Occipital lobe (tissue), 2 donors: ENCODE data around the gene P2RY2. TPM values are rescaled to one million over a fixed set of nuclear protein-coding genes. Genes with fewer than 3 reads are reported as not detected.

Source experiments
- DNase-seq: peaks from one replicate; lab custom pipeline; 2025; lab: John Stamatoyannopoulos, UW
- total RNA-seq: library from RNA; depleted of rRNA; stranded (reverse); fragments of >200 nt; gene quantifications from one replicate; pipeline ENCODE4 v1.2.3, GENCODE V29; 2014

Gene P2RY2
- total RNA-seq: not detected

- DNase-seq: no peak
Observed at GRCh38 chr11:73218106-73218829, at the start of gene P2RY2. Gene P2RY2, plus strand, starts transcription at chr11:73218281. Its CDS starts 15,879 bp downstream, at chr11:73234160.

DNA sequence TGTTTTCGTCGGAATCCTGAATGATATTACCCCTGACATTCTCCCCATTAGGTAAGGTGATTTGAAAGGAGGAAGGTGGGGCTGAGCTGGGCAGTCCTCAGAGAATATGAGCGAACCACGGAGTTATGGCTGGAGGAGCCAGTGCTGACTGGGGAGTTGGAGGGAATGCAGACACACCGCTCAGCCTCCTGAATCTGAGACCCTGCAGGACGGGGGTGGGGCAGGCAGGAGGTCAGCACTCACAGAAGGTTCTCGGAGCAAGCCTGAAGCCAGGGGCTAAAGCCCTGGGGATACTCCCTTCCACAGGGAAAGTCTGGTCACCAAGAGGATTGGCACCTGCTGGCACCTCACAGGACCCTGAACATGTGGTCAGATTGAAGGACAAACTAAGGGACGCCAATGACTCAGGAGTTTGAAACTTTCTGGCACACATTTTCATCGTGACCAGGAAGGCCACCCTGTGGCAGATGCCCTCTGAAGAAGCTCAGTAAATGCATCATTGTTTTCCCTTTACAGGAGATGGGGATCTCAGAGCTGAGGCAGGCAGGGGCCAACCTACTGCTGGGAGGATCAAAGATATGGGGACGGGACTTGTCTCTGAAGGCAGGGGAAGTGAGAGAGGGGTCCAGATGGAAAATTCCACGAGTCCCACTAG, 49.0 kb upstream of the P2RY2 start:
- no peak for DNase-seq

DNA sequence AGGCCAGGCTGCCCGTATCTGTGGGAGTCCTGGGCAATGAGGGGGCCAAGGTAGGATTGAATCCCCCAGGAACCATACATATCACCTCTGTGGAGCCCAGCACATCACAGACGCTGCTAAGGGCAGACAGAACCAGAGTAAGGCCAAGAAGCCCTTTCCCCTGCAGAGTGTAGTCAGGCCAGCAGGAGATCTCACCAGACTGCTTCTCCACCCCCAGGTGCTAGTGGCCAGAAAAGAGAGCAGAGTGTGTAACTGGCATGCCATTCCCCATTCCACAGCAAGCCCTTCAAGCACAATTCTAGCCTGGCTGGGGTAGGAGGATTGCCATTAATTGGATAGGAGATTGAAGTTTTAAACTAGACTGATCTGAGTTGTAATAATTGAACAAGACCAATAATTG, 47.9 kb upstream of the P2RY2 start:
- DNase-seq: no peak

DNA sequence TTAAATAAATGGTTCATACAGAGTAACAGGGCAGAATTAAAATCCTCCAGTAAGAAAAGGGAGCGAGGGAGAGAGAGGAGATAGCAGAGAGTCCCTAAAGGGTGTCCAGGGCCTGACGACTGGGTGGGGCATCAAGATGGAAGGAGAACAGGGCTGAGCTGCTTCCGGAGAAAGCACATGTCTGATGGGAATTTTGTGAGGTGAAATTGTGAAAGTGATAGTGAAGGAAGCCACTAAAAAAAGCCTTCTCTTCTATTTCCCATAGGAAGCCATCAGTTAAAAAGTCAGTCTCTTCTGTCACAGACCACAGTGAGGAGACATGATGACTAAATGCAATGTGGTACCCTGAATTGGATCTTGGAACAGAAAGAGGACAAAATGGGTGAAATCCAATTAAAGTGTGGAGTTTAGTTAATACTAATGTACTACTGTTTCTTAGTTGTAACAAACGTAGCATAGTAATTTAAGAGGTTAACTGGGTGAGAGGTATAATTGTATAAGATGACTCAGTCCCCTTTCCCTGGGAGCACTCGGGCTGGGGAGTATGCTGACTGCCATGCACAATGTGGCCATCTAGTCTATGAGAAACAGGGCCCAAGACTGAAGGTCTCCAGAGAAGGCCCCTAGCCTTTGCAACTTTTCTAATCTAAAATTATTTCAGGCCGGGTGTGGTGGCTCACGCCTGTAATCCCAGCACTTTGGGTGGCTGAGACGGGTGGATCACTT, 46.5 kb upstream of the P2RY2 start:
- no peak for DNase-seq

DNA sequence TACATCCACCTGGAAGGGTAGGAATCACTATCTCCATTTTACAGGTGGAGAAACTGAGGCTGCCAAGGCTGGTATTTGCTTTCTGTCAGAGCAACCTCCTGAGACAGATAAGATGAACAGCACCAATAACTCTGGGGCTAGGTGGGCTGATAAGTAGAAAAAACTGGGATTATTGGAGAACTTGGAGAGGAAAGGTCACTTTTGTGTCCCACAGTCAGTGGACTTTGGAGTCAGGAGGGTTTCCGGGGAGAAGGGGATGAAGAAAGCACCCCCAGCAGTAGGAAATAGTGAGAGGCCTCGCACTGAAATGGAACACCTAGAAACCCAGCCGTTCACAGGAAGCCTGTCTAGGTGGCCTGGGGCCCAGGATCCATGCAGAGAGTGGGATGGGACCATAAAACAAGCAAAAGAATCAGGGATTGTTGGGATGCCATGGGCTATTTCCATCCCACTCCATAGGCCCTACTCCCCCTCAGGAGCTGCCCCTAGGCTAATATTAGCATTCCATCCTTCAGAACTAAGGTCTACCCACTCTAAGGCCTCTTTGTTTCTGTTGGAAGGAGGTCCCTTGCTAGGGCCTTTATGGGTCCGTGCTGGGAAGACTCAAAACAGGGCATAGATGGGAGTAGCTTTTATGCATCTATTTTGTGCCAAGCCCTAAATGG, 45.0 kb upstream of the P2RY2 start:
- no peak for DNase-seq

DNA sequence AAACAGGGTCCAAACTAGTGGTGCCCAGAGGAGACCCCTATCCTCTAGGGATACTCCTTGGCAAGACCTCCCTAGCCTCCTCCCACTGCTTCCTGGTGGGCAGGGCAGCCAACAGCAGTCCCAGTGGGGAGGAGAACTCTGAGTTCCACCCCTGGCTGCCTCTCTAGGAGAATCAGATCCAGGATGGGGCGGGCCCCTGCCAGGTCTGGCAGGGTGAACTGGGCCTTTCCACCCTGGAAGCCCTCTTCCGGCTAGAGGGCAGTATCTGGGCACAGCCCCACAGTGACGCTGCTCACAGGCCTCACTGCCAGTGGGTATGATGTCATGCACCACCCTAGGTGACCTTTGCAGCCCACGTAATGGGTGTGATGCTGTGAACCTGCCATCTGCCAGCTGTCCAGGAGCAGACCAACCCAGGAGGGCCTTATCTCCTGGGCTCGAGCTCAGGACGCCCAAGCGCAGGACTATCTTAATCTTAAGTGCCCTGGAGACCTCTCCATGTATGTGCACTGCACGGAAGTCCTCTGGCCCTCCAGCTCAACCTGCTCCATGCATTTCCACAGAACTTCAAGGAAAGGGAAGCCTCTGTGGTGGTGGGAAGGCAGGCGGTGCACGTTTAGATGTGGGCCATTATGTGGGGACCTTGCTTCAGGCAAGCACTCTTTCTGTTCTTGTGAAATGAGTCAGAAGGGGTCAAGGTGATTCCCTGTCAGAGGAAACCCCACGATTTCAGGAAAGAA, 44.2 kb upstream of the P2RY2 start:
- no peak for DNase-seq

GRCh38 chr11:73174495-73174791, 43.6 kb upstream of the P2RY2 start:
- no peak for DNase-seq

- no peak for DNase-seq
Observed at GRCh38 chr11:73175551-73176144, 42.4 kb upstream of the P2RY2 start.

DNA sequence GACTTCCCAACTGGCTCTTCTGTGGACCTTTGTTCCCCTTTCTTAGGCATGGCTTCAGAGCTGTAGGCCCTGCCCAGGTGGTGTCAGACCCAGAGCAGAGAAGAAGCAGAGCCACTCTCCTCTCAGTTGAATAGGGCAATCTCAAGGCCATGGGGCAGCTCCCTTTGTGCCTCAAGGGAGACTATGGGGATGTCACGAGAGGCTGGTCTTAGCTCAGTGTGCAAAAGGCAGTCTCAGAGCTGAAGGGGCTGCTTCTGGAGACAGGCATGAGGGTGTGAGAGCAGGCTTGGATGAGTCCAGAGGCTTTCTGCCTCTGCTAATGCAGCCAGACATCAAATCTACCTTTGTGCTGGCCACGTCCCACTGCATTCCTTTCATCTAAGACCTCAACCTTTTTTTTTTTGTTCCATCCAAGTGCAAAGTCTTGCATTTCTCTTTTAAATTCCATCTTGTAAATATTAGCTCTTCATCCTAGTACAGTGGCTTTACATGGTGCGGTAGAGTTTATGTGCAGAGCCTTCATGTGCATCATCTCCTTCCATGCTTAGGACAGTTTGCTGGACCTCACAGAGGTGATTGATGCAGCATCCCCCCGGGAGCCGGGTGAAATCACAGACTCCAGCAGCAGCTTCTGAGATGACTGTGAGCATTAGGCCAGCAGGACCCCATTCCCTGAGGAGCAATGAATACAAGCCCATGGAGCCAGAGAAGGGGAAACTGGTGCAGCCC, 41.8 kb upstream of the P2RY2 start:
- DNase-seq: no peak

- no peak for DNase-seq
Observed at GRCh38 chr11:73176874-73177155, 41.3 kb upstream of the P2RY2 start.

DNA sequence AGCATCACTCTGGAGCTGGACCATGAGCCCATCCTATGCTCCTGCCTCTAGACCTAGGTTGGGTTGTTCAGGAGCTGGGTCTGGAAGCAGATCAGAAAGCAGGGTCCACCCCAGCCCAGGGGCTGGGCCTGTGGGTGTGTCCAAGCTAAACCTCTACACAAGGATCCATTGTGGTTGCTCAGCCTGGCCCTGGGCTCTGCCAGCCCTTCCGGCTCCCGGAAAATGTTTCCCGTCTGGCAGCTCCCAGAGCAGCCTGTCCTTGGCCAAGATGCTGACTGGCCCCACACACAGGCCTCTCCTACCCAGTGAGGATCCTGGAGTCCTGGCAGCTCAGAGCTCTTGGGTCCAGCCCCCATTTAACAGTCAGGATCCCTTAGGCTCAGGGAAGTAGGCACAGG, 40.7 kb upstream of the P2RY2 start:
- DNase-seq: no peak

DNA sequence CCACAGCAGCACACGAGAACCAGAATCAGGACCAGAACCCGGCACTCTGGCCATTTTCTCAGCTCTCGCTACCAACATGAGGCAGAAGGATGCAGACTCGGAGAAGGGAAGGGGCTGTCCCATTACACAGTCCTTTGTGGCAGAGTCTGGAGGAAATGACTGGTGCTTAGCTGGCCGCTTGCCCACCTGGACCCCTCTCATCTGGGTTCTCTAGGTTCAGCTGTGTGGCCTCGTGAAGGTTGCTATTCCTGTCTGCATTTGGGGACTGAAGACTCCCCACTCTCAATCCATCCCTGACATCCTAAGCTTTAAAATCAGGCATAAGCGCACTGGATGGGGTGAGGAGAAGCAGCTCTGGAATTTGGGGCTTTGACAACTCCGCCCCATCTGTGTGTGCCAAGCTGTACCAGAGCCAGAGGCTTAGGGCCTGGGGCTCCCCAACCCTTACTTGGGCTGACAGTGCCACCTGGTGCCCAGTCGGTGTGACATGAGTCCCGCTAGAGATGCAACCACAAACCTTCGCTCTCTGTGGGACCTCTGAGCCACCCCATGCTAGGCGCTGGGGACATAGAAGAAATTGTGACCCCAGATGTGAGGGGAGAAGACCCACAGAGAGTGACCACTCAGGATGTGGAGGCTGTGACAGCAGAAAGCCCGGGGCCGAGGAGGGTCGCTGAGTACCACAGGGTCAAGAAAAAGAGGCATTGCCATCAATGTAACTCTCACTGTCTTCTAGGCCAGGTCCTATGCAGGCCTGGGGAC, 40.1 kb upstream of the P2RY2 start:
- peak; percentile 25 for DNase-seq

DNA sequence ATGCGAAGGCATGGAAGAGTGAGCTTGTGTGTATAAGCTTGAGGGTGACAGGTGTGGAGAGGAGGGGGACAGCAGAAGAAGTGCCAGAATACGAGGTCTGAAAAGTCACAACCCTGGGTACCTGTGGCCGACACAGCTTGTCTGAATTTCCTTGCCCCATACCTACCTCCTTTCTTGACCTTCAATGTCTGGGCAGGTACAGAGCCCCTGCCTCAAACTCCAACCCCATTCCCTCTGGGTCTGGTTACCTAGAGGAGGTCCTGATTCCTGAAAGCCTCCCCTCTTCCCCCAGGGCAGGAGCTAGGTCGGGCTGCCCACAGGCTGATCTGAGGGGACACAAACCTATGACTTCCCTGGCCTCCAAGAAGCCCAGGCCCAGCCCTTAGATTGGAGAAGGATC, 39.4 kb upstream of the P2RY2 start:
- no peak for DNase-seq

DNA sequence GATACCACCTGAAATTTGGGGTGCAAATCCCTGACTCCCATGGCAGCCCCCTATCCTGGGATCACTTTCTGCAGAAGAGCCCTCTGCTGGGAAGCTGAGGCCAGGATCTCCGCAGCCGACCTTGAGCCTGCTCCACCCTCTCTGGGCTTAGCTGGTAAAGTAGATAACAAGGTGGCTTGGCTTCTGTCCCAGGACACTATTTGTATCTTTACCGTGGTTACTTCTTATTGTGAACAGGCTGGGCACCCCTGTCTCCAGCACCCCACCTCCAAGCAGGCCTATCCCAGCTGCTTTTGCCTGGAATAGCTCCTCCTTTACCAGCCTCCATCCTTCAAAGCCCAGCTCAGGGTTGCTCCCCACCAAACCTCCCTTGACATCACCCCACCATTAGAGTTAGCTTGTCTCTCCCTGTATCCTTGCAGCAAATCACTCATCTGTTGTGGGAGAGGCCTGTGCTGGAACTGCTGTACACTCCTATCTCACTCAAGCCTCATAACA, 35.2 kb upstream of the P2RY2 start:
- DNase-seq: no peak

- DNase-seq: no peak
Observed at GRCh38 chr11:73184953-73185671, 33.0 kb upstream of the P2RY2 start.

DNA sequence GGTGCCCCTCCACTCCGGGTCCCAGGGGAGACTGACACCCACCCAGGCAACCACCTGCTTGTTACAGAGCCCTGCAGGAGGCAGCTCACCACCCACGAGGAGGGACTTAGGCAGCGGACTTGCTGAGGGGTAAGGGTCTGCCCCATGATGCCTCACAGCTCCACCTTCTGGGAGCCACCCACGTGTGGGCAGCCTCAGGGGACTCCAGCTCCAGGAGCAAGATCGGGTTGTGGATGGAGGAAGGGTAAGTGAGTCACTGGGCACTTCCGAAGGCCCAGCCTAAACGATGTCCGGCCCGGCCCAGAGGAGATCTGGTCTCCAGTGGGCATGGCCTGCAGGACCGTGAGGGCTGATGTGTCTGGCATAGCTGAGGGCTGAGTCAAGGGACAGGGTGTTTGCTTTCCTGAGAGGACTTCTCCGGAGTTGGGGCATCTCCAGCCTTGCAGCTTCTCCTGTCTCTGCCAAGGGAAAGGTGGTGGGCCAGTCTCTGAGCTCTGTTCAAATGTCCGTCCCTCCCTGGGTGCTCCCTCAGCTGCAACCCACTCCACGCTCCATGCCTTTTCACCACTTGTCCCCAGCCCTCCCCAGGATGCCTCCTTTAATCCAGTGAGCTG, 32.3 kb upstream of the P2RY2 start:
- DNase-seq: no peak

DNA sequence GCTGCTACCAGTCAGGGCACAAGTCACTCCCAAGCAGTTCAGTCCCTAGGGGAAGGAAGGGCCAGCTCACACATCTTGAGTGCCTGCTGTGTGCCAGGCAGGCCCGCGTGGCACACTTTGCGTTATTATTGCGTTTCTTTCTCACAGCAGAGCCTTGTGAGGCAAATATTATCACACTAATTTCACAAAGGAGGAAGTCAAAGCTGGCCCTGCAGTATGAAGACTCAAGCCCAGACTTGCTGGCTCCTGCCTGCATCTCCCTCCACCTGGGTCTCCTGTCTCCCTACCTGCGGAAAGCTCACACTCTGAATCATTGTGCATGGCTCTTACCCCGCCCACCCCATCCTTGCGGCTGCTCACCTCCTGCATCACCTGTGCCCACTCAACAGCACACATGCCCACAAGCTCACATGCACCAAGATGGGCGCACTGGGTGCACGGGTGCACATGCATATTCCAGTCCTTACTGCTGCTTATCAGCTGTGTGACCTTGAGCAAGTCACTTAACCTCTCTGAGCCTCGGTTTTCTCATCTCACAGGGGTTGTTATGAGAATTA, 31.7 kb upstream of the P2RY2 start:
- no peak for DNase-seq

DNA sequence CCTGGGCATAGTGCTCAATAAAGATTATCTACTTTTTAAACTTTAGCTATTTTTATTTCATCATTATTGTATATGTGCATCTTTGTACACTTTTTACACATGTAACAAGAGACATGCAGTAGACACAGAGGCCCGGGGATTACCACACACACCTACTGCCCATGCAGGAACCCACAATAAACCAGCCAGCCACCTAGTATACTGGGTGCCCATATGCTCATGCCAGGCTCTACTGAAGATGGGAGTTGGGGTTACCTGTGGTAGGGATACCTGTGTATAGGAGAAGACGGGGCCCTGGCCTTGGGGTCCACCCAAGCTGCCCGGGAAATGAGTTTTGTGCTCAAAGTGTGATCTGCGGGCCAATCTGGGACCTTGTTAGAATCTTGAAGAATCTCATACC, 31.2 kb upstream of the P2RY2 start:
- DNase-seq: no peak
